Nephron (organoid): ENCODE results near the gene MTA1.

Experiments
- H3K27ac Mint-ChIP-seq, 3 experiments: 2 replicates each; pipeline ENCODE4 v1.8.0; 2020; ENCODE audit warnings: mixed read lengths in 3 of 3, mild to moderate bottlenecking in 2 of 3, moderate library complexity in 1 of 3
- H3K27me3 Mint-ChIP-seq: 2 replicates; pipeline ENCODE4 v1.8.0; 2021; ENCODE audit warnings: low read depth, mild to moderate bottlenecking, moderate library complexity, mixed read lengths
- H3K36me3 Mint-ChIP-seq: 2 replicates; pipeline ENCODE4 v1.8.0; 2020; ENCODE audit warnings: low read depth, mixed read lengths
- H3K4me1 Mint-ChIP-seq: 2 replicates; pipeline ENCODE4 v1.8.0; 2020; ENCODE audit warnings: mixed read lengths
- H3K4me3 Mint-ChIP-seq, 3 experiments: 2 replicates each; pipeline ENCODE4 v1.8.0; 2020; ENCODE audit warnings: mild to moderate bottlenecking in 3 of 3, mixed read lengths in 3 of 3, moderate library complexity in 2 of 3
- H3K9me3 Mint-ChIP-seq: 2 replicates; pipeline ENCODE4 v1.8.0; 2020; ENCODE audit warnings: mixed read lengths
- CTCF ChIP-seq, 3 experiments: fragments of 200-600 bp; sonication (generic); IDR thresholded peaks; one replicate each; pipeline ENCODE4 v1.5.0; 2021; ENCODE audit warnings: antibody characterized with exemption in 3 of 3; ENCODE audit not compliant: unreplicated experiment in 3 of 3

MTA1 gene

GRCh38 chr14:105495990-105496830, 76.6 kb downstream of the MTA1 start:
- no peak for TF ChIP-seq CTCF (IDR thresholded peaks at IDR 0.05; ENCODE audit: unreplicated experiment in 3 of 3)
- H3K36me3 Mint-ChIP-seq = no peaks in the 10 kb centered on the region
- no peak overlapping the region for H3K27ac Mint-ChIP-seq
- H3K27me3 Mint-ChIP-seq = no peaks in the 10 kb centered on the region
- H3K4me3 Mint-ChIP-seq = no peak overlapping the region
- no peaks in the 10 kb centered on the region for H3K9me3 Mint-ChIP-seq
- no peaks in the 10 kb centered on the region for H3K4me1 Mint-ChIP-seq

GRCh38 chr14:105496831-105497591, 77.4 kb downstream of the MTA1 start:
- H3K4me1 Mint-ChIP-seq = no peaks in the 10 kb centered on the region
- H3K27ac Mint-ChIP-seq = no peak overlapping the region
- no peaks in the 10 kb centered on the region for H3K9me3 Mint-ChIP-seq
- TF ChIP-seq CTCF (IDR thresholded peaks at IDR 0.05; ENCODE audit: unreplicated experiment in 3 of 3) = no peak
- H3K36me3 Mint-ChIP-seq = no peaks in the 10 kb centered on the region
- no peak overlapping the region for H3K4me3 Mint-ChIP-seq
- H3K27me3 Mint-ChIP-seq = no peaks in the 10 kb centered on the region

GRCh38 chr14:105497671-105498429, 78.2 kb downstream of the MTA1 start:
- Mint-ChIP-seq H3K4me3 (no peak overlapping the region), H3K27ac (no peak overlapping the region), H3K9me3 (no peaks in the 10 kb centered on the region), H3K36me3 (no peaks in the 10 kb centered on the region), H3K4me1 (no peaks in the 10 kb centered on the region), H3K27me3 (no peaks in the 10 kb centered on the region)
- TF ChIP-seq CTCF (IDR thresholded peaks at IDR 0.05; ENCODE audit: unreplicated experiment in 3 of 3) = no peak

GRCh38 chr14:105498430-105499255, 79.0 kb downstream of the MTA1 start:
- Mint-ChIP-seq H3K4me1 (no peaks in the 10 kb centered on the region), H3K36me3 (no peaks in the 10 kb centered on the region), H3K27ac (no peak overlapping the region)

More at GRCh38 chr14:105498430-105499255, 79.0 kb downstream of the MTA1 start:
- no peaks in the 10 kb centered on the region for H3K27me3 Mint-ChIP-seq
- TF ChIP-seq CTCF (IDR thresholded peaks at IDR 0.05; ENCODE audit: unreplicated experiment in 3 of 3) = no peak
- H3K9me3 Mint-ChIP-seq = no peaks in the 10 kb centered on the region
- H3K4me3 Mint-ChIP-seq = no peak overlapping the region
